Kidney (tissue), 14 donors: ENCODE results near the gene SERTAD2. TPM values are rescaled to one million over a fixed set of nuclear protein-coding genes. Genes with fewer than 3 reads are reported as not detected.
A peak's percentile ranks its signal among the peaks of the same experiment; 100 is the strongest.

ENCODE experiments used
- DNase-seq, 5 donors: peaks; one replicate each; pipeline ENCODE4 v3.0.0-alpha.2; 2013 to 2020
- FAIRE-seq: peaks from 2 replicates; lab custom pipeline; 2012; peaks lifted over from hg19 to GRCh38; lab: Jason Lieb, UNC
- H3K27ac ChIP-seq, 2 donors: one replicate each; pipeline ENCODE4 v1.7.0; 2013; ENCODE audit warnings: low read depth in 2 of 2, low read length in 2 of 2, inconsistent platforms in 1 of 2
- H3K27me3 ChIP-seq: one replicate; pipeline ENCODE4 v1.7.1; 2013; ENCODE audit warnings: low read length, inconsistent platforms; ENCODE audit not compliant: control insufficient read depth, insufficient read depth
- H3K36me3 ChIP-seq, 3 donors: one replicate each; pipeline versions ENCODE4 v1.7.0 to v1.7.1; 2013; ENCODE audit warnings: low read length in 3 of 3, control low read depth in 1 of 3, inconsistent platforms in 1 of 3; ENCODE audit not compliant: insufficient read depth in 3 of 3, control insufficient read depth in 2 of 3
- H3K4me1 ChIP-seq, 3 donors: one replicate each; pipeline versions ENCODE4 v1.7.0 to v1.7.1; 2013; ENCODE audit warnings: low read length in 3 of 3, inconsistent platforms in 1 of 3, low read depth in 1 of 3; ENCODE audit not compliant: control insufficient read depth in 2 of 3, insufficient read depth in 2 of 3
- H3K4me3 ChIP-seq, 3 donors: one replicate each; pipeline versions ENCODE4 v1.7.0 to v1.8.1; 2013; ENCODE audit warnings: low read length in 3 of 3, control low read depth in 1 of 3, inconsistent platforms in 1 of 3
- H3K9ac ChIP-seq, 3 donors: one replicate each; pipeline versions ENCODE4 v1.7.0 to v1.7.1; 2013; ENCODE audit warnings: low read length in 3 of 3, control low read depth in 1 of 3, inconsistent platforms in 1 of 3
- H3K9me3 ChIP-seq, 3 donors: one replicate each; pipeline versions ENCODE4 v1.7.0 to v1.7.1; 2013; ENCODE audit warnings: low read length in 3 of 3, control low read depth in 1 of 3, inconsistent platforms in 1 of 3; ENCODE audit not compliant: control insufficient read depth in 2 of 3, insufficient read depth in 1 of 3
- CTCF ChIP-seq: IDR thresholded peaks from 3 replicates; pipeline ENCODE4 v1.5.1; 2012; ENCODE audit warnings: mild to moderate bottlenecking, moderate library complexity, borderline replicate concordance; ENCODE audit not compliant: insufficient read depth; ENCODE audit errors: extremely low read depth
- intact Hi-C: fragments of 100-400 bp; cut with DNase I; formaldehyde crosslinking; loops from one replicate; pipeline ENCODE4 v1.11.1; 2022
- polyA plus RNA-seq: library from polyadenylated mRNA; stranded (reverse); fragments of 350-450 nt; fragmentation: Illumina TruSeq; extraction: RNeasy Lipid Tissue Mini Kit (QIAGEN cat#74804); gene quantifications from one replicate; pipeline ENCODE4 v1.2.3, GENCODE V29; 2014; ENCODE audit warnings: low read depth, low replicate concordance; ENCODE audit not compliant: insufficient read depth
- total RNA-seq: library from RNA; stranded (reverse); fragmentation: NEBNext Ultra II Directional; extraction: Animal tissue kit (Norgen Biotek cat#: 25700); gene quantifications from one replicate; pipeline ENCODE4 v1.2.1, GENCODE V29; 2021
- donor health status: control.
- donor health status: control.
- donor health status: control.
- donor health status: control.
- donor health status: control.
- donor health status: DM: yes; HTN: yes; CAD: no.
- donor health status: Normal renal cell carcinoma (clear cell type).

The SERTAD2 gene
- total and polyA plus RNA-seq, 2 donors from 2014 or later, result 6.2 to 21.1 TPM

DNA sequence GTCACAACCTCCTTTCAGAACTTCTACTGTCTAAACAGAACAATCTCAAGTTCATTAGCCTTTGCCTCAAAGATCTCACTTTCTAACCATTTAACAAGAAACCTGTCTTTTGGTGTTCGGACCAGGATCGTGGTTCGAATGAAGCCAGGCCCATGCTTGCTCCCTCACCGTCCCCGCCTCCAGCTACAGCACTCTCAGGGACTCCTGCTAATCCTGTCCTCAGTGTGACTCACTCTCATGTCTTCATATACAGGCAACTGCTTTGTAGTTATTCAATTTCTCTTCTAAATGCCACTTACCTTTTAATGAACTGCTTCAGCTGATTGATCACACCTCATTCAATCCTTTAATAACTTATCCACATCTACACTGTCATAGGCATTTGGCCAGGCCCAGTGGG, 15.8 kb downstream of the SERTAD2 start:
- Histone ChIP-seq H3K9me3 (no peaks in the 10 kb centered on the region), H3K4me3 (no peak overlapping the region), H3K27ac (no peak overlapping the region), H3K9ac (no peak overlapping the region), H3K27me3 (no peaks in the 10 kb centered on the region), H3K4me1 (peaks cover 3 to 9% (median 3%) of the 10 kb centered on the region in 3 donors), H3K36me3 (peaks cover 0 to 16% (median 11%) of the 10 kb centered on the region in 3 donors)
- no peak for FAIRE-seq
- intact Hi-C loops, result no loop called here
- no peak for TF ChIP-seq CTCF
- no peak for DNase-seq

DNA sequence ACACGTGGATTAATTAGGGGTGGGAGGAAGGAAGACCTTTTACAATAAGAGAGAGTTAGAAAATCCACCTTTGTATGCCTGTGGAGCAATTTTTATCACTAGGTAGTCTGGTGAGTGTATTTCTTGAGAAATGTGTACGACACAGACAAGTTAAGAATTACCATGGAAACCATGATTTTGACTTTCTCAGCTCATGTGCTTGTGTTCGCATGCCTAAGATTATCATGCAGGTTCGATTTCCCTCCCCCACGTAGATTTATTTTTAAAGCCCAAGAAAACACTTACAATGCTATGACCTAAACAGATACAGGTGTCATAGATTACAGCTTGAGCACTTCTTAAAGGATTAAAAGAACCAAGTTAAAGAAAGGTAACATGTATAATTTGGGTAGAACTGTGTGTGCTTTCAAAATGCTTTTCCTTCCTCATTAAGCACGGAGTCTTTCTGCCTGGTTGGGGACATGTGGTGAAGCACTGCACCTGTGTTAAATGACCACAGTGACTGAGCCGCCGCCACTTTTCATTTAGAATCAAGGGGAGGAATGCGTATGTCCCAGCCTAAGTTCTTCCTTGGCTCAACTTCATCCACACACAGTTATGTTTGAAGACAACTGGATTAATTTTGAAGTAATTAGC, 16.6 kb downstream of the SERTAD2 start:
- no peak overlapping the region for H3K27ac ChIP-seq
- H3K4me1 ChIP-seq, result peaks cover 3 to 8% (median 3%) of the 10 kb centered on the region in 3 donors
- no peaks in the 10 kb centered on the region for H3K27me3 ChIP-seq
- H3K4me3 ChIP-seq, result no peak overlapping the region
- no peaks in the 10 kb centered on the region for H3K9me3 ChIP-seq
- DNase-seq (peak in 2 of 5 donors; percentile 41 to 43), FAIRE-seq (no peak)
- intact Hi-C loops, result no loop called here
- no peak overlapping the region for H3K9ac ChIP-seq
- H3K36me3 ChIP-seq, result peaks cover 0 to 16% (median 11%) of the 10 kb centered on the region in 3 donors
- TF ChIP-seq CTCF, result no peak

GRCh38 chr2:64635976-64636911, 17.5 kb downstream of the SERTAD2 start:
- H3K9me3 ChIP-seq, result no peaks in the 10 kb centered on the region
- H3K9ac ChIP-seq, result no peak overlapping the region
- no peak for TF ChIP-seq CTCF
- no peak overlapping the region for H3K27ac ChIP-seq
- intact Hi-C loops, result no loop called here
- DNase-seq, result peak in 2 of 5 donors; percentile 22 to 65
- H3K27me3 ChIP-seq, result no peaks in the 10 kb centered on the region
- H3K36me3 ChIP-seq, result peaks cover 0 to 16% (median 11%) of the 10 kb centered on the region in 3 donors
- H3K4me1 ChIP-seq, result peaks cover 3 to 5% (median 3%) of the 10 kb centered on the region in 3 donors
- H3K4me3 ChIP-seq, result no peak overlapping the region
- FAIRE-seq, result no peak
